Activated CD4-positive, alpha-beta T cell treated with anti-CD3 and anti-CD28 coated beads, Interleukin-10, Interleukin-2, amounts not matched to agents 100 ng/mL and 50 ng/mL, durations not matched to agents 16 hours and 8 hours (primary cell): ENCODE results near the gene FEM1A.
"Not testable (repeated sequence)": the region's sequence is repeated elsewhere in the genome, so short reads cannot be mapped to it uniquely, and the experiment has no call there.

Experiments used
- DNase-seq: peaks from one replicate; pipeline ENCODE4 v3.0.0-alpha.2; 2020

FEM1A gene

GRCh38 chr19:4815426-4816201 is 24.1 kb downstream of the FEM1A start:
- DNase-seq, result peak; percentile 92

- DNase-seq, result no peak
These were observed 24.8 kb downstream of the FEM1A start for GRCh38 chr19:4816202-4816949.

- no peak for DNase-seq
These were observed 25.4 kb downstream of the FEM1A start for GRCh38 chr19:4816950-4817278.

- DNase-seq, result no peak
These were observed 26.1 kb downstream of the FEM1A start for GRCh38 chr19:4817467-4818277.

GRCh38 chr19:4821265-4821664 is 29.7 kb downstream of the FEM1A start:
- no peak for DNase-seq

GRCh38 chr19:4822354-4822753 is 30.8 kb downstream of the FEM1A start:
- DNase-seq, result not testable (repeated sequence)

GRCh38 chr19:4823577-4823976 is 32.0 kb downstream of the FEM1A start:
- no peak for DNase-seq

GRCh38 chr19:4829001-4829712 is 37.6 kb downstream of the FEM1A start:
- DNase-seq, result no peak

- no peak for DNase-seq
These were observed 38.8 kb downstream of the FEM1A start for GRCh38 chr19:4830332-4830731.

- no peak for DNase-seq
These were observed 39.3 kb downstream of the FEM1A start for GRCh38 chr19:4830768-4831265.

GRCh38 chr19:4831304-4831978 is 39.9 kb downstream of the FEM1A start, which contains the start of gene TICAM1:
Gene TICAM1, minus strand, starts transcription at chr19:4831712. Its CDS starts 13,335 bp downstream, at chr19:4818377.
- DNase-seq, result peak; percentile 83

- not testable (repeated sequence) for DNase-seq
These were observed 40.4 kb downstream of the FEM1A start for GRCh38 chr19:4831979-4832340.

GRCh38 chr19:4832776-4833175 is 41.2 kb downstream of the FEM1A start:
- DNase-seq, result no peak

GRCh38 chr19:4839192-4839591 is 47.7 kb downstream of the FEM1A start:
- no peak for DNase-seq

GRCh38 chr19:4843647-4843965 is 52.1 kb downstream of the FEM1A start:
- no peak for DNase-seq

- DNase-seq, result no peak
These were observed 53.0 kb downstream of the FEM1A start for GRCh38 chr19:4844348-4845179.

- not testable (repeated sequence) for DNase-seq
These were observed 54.4 kb downstream of the FEM1A start for GRCh38 chr19:4845975-4846374.

- DNase-seq, result no peak
These were observed 55.8 kb downstream of the FEM1A start for GRCh38 chr19:4847190-4847973.

GRCh38 chr19:4849019-4849418 is 57.5 kb downstream of the FEM1A start:
- DNase-seq, result no peak
